AG10803 (cell line): ENCODE data around the gene PRPS2.

Experiments
- DNase-seq: peaks from one replicate; pipeline ENCODE4 v3.0.0; 2010; ENCODE audit warnings: low read depth
- H3K4me3 ChIP-seq: 2 replicates; pipeline ENCODE4 v1.5.1; 2011; ENCODE audit warnings: mild to moderate bottlenecking, low read length, control low read depth
- TF ChIP-seq, protein P1 (sequence below): conservative IDR thresholded peaks from 2 replicates; pipeline ENCODE4 v1.5.1; 2011; ENCODE audit warnings: mild to moderate bottlenecking, low read length, control low read depth, inconsistent platforms

The PRPS2 gene

DNA sequence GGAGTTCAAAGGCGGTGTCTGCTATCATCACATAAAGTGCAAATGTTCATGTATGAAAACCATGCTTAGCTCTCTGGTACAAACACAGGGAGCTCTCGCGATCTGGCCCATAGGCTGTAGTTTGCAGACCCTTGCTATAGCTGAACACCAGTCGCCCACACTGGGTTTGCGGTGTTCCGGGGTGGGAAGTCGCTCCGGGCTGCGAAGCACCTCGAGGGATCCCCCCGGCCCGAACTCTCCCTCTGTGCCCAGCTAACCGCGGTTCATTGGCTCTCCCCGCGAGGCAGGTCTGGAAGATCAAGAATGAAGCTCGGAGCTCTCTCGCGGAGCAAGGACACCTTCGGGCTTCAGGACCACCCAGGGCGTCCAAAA is 341 bp upstream of the PRPS2 start:
- DNase-seq = no peak
- TF ChIP-seq, protein P1, sequence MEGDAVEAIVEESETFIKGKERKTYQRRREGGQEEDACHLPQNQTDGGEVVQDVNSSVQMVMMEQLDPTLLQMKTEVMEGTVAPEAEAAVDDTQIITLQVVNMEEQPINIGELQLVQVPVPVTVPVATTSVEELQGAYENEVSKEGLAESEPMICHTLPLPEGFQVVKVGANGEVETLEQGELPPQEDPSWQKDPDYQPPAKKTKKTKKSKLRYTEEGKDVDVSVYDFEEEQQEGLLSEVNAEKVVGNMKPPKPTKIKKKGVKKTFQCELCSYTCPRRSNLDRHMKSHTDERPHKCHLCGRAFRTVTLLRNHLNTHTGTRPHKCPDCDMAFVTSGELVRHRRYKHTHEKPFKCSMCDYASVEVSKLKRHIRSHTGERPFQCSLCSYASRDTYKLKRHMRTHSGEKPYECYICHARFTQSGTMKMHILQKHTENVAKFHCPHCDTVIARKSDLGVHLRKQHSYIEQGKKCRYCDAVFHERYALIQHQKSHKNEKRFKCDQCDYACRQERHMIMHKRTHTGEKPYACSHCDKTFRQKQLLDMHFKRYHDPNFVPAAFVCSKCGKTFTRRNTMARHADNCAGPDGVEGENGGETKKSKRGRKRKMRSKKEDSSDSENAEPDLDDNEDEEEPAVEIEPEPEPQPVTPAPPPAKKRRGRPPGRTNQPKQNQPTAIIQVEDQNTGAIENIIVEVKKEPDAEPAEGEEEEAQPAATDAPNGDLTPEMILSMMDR = no peak

DNA sequence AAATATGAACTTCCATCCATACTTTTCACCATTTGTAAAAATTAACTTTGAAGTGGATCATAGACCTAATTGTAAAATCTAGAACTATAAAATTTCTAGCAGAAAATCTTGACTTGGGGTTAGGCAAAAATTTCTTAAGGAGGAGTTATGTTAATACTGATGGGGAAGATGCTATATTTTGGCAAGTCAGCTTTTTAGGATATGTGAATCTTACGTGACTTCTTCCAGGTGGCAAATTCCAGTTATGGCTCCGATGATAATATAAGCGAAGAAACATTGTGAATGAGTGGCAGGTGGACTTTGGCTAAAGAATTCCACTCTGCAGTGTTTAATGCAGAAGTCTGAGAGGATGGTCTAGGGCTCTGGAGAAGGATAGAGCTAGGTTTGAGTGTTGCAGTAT is 1.5 kb downstream of the PRPS2 start:
- H3K4me3 ChIP-seq = no peak overlapping the region
- no peak for DNase-seq

More for the DNA sequence above, 341 bp upstream of the PRPS2 start:
- peak overlapping the region; percentile 65 for H3K4me3 ChIP-seq

DNA sequence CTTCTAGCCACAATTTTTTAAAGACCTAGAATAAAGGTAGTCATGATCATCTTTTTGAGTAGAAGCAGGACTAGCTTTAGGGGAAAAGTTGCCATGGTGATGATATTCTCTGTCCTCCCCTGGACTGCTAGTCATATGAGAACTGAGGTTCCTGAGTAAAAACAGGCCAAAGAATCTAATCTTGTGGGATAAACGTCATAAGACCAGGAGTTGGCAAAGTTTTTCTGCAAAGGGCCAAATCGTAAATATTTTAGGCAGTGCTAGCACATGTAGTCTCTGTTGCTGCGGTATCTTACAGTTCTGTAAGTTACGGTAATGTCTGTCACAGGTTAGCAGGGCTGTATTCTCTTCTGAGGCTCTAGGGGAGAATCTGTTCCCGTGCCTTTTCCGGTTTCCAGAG is 3.4 kb downstream of the PRPS2 start:
- no peak for DNase-seq
- H3K4me3 ChIP-seq = no peak overlapping the region
- TF ChIP-seq, protein P1 = no peak

More for the DNA sequence above, 1.5 kb downstream of the PRPS2 start:
- TF ChIP-seq, protein P1 = no peak

DNA sequence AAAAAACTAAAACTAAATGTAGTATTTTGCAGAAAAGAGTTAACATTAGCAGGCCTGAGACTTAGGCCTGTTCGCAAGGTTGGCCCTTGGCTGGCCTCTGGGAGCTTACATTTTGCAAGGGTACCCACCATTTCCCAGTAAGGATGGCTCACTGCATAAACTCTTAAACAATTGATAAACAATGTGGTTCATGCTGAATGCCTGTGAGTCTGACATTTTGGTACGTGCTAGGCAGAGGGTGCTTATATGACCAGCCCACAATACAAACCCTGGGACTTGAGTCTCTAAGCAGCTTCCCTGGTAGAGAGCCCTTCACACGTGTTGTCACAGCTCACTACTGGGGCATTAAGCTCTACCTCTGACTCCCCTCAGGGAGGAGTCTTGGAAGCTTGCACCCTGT is 7.4 kb downstream of the PRPS2 start:
- DNase-seq = peak; percentile 12
- TF ChIP-seq, protein P1 = no peak
- H3K4me3 ChIP-seq = no peak overlapping the region

DNA sequence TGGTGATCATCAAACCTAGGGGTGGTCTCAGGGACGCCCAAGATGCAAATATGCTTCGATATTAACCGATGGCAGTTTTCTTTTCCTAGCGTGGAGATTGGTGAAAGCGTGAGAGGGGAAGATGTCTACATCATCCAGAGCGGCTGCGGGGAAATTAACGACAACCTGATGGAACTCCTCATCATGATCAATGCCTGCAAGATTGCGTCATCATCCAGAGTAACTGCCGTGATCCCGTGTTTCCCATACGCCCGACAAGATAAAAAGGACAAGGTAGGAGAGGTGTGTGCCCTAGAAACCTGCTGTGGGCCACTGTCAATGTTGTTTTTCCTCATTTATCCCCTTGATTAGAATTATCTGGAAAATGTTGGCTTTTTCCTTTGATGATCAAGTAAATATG is 7.9 kb downstream of the PRPS2 start:
- no peak overlapping the region for H3K4me3 ChIP-seq
- no peak for DNase-seq
- TF ChIP-seq, protein P1 = no peak

DNA sequence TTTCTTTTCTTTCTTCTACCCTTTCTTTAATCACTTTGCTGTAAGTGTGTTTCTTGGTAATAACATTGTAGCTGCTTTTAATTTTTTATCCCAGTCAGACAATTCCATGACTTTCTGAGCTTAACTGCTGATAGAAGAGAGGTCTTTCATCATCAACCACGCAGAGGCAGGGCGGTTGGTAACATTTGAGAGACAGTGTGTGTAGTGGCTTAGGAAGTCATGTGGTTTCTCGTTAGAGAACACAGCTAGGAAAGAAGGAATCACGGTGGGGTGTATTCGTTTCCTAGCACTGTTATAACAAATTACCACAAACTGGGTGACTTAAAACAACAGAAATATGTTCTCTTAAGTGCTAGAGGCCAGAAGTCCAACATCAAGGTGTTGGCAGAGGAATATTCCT is 11.5 kb downstream of the PRPS2 start:
- no peak overlapping the region for H3K4me3 ChIP-seq
- TF ChIP-seq, protein P1 = no peak
- peak; percentile 8 for DNase-seq

DNA sequence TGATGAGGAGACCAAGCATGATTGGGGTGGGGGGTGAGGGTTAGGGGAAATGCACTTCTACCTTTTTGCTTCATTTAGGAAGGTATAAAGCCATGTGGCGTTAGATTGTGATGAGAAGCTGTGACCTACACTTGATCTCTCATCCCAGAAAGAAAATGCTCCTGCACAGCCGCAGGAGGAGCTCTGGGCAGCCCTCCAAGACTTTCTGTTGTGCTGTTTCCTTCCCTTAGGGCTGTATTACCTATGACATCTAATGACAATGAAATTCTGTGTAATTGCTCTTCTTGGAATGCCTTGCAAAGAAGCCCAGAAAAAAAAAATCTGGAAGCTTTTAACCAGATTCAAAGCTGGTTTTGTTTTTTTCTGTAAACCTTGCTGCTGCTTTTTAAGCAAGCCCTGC is 13.4 kb downstream of the PRPS2 start:
- H3K4me3 ChIP-seq = no peak overlapping the region
- DNase-seq = peak; percentile 6
- TF ChIP-seq, protein P1 = no peak
